Tibial nerve (tissue), 3 donors: ENCODE data around the gene SORCS3.

Source experiments
- CTCF ChIP-seq, 5 experiments: fragments of 200-600 bp in 3 of 5; fragments of 450-650 bp in 2 of 5; sonication (generic) in 3 of 5; IDR thresholded peaks; one replicate each; pipeline ENCODE4 v1.5.1; 2016 to 2019; ENCODE audit warnings: antibody characterized with exemption in 5 of 5, mild to moderate bottlenecking in 3 of 5, moderate library complexity in 2 of 5
- POLR2A ChIP-seq, 2 donors: fragments of 450-650 bp; IDR thresholded peaks; one replicate each; pipeline ENCODE4 v1.6.1; 2017; ENCODE audit warnings: antibody characterized with exemption in 2 of 2, mild to moderate bottlenecking in 2 of 2, moderate library complexity in 2 of 2

- TF ChIP-seq CTCF (IDR thresholded peaks at IDR 0.05) (no peak), POLR2A (IDR thresholded peaks at IDR 0.05) (no peak)
Observed at GRCh38 chr10:104993085-104993484, 352.0 kb downstream of the SORCS3 start.
